Measurements from ENCODE around the gene UBE2F.

DNA sequence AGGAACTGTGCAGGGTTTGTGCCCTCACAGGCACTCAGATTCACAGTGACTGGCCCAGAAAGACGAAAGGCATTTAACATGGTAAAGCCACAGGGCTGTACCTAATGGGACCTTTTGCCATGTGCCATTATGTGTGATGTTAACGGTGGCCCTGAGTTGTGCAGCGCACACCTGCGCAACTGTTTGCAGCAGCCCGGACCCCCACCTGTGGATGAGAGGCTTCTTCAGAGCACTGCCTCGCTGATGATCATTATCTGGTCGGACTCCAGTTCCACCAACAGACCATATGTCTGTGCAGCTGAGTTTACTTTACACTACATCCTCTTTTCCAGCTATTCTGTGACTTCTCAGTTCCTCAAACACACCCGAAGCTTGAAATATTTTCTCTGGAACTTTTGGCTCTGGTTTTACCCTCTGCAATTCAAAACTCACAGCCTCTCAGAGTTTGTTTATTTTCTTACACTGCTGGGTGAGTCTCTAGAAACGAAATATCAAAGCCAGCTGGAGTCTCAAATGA is 35.6 kb upstream of the UBE2F start:
- TF ChIP-seq POLR2AphosphoS5 (IDR thresholded peaks at IDR 0.05; ENCODE audit: control insufficient read depth, insufficient read depth, low read depth, low read length) (no peak), ZNF232 (CRISPR knock-in tag; IDR thresholded peaks at IDR 0.05) (no peak), ZNF431 (CRISPR knock-in tag; IDR thresholded peaks at IDR 0.05) (no peak), SRSF9 (IDR thresholded peaks at IDR 0.05; ENCODE audit: borderline replicate concordance, low read depth, low read length) (no peak)
- TF ChIP-seq, protein P1, sequence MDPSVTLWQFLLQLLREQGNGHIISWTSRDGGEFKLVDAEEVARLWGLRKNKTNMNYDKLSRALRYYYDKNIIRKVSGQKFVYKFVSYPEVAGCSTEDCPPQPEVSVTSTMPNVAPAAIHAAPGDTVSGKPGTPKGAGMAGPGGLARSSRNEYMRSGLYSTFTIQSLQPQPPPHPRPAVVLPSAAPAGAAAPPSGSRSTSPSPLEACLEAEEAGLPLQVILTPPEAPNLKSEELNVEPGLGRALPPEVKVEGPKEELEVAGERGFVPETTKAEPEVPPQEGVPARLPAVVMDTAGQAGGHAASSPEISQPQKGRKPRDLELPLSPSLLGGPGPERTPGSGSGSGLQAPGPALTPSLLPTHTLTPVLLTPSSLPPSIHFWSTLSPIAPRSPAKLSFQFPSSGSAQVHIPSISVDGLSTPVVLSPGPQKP (CRISPR knock-in tag; IDR thresholded peaks at IDR 0.05) = no peak
- TF ChIP-seq, protein P2, sequence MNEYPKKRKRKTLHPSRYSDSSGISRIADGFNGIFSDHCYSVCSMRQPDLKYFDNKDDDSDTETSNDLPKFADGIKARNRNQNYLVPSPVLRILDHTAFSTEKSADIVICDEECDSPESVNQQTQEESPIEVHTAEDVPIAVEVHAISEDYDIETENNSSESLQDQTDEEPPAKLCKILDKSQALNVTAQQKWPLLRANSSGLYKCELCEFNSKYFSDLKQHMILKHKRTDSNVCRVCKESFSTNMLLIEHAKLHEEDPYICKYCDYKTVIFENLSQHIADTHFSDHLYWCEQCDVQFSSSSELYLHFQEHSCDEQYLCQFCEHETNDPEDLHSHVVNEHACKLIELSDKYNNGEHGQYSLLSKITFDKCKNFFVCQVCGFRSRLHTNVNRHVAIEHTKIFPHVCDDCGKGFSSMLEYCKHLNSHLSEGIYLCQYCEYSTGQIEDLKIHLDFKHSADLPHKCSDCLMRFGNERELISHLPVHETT (CRISPR knock-in tag; conservative IDR thresholded peaks at IDR 0.05 in 1 of 2, IDR thresholded peaks at IDR 0.05 in 1 of 2) = no peak

Measured in K562 (cell line).